Neural cell (in vitro differentiated cells): ENCODE data around the gene AIFM1. TPM values are rescaled to one million over a fixed set of nuclear protein-coding genes. Genes with fewer than 3 reads are reported as not detected.

Experiments
- H2AFZ ChIP-seq: fragments of 200-600, 300-800 bp; sonication (generic), shearing (Covaris generic); 2 replicates; pipeline ENCODE4 v1.6.0; 2014; ENCODE audit warnings: low read depth, mild to moderate bottlenecking, antibody characterized with exemption, low read length, moderate library complexity
- H3F3A ChIP-seq: fragments of 200-600 bp; shearing (Covaris generic); 2 replicates; pipeline ENCODE4 v1.6.1; 2016; ENCODE audit warnings: mild to moderate bottlenecking, moderate library complexity, mixed read lengths, antibody characterized with exemption, low read length; ENCODE audit not compliant: insufficient read depth, poor library complexity, severe bottlenecking
- H3K27ac ChIP-seq: fragments of 200-600, 300-800 bp; sonication (generic), shearing (Covaris generic); 2 replicates; pipeline ENCODE4 v1.5.1; 2014; ENCODE audit warnings: mild to moderate bottlenecking, low read length, moderate library complexity
- H3K27me3 ChIP-seq: fragments of 300-800, 200-600 bp; sonication (generic), shearing (Covaris generic); 2 replicates; pipeline ENCODE4 v1.6.0; 2014; ENCODE audit warnings: mild to moderate bottlenecking, low read depth, low read length, moderate library complexity; ENCODE audit not compliant: insufficient read depth
- H3K36me3 ChIP-seq: fragments of 300-800, 200-600 bp; sonication (generic), shearing (Covaris generic); 2 replicates; pipeline ENCODE4 v1.5.1; 2014; ENCODE audit warnings: mild to moderate bottlenecking, antibody characterized with exemption, low read length, moderate library complexity; ENCODE audit not compliant: insufficient read depth
- H3K4me2 ChIP-seq: fragments of 300-800, 200-600 bp; sonication (generic), shearing (Covaris generic); 2 replicates; pipeline ENCODE4 v1.6.0; 2014; ENCODE audit warnings: mild to moderate bottlenecking, low read length
- H3K4me3 ChIP-seq: fragments of 300-800, 200-600 bp; sonication (generic), shearing (Covaris generic); 2 replicates; pipeline ENCODE4 v1.5.1; 2014; ENCODE audit warnings: mild to moderate bottlenecking, low read length, moderate library complexity
- H3K79me2 ChIP-seq: fragments of 200-600 bp; shearing (Covaris generic); replicated peaks from 2 replicates; pipeline ENCODE4 v1.6.0; 2014; ENCODE audit warnings: mild to moderate bottlenecking, low read length, moderate library complexity; ENCODE audit not compliant: insufficient read depth
- H3K9ac ChIP-seq: fragments of 300-800, 200-600 bp; sonication (generic), shearing (Covaris generic); 2 replicates; pipeline ENCODE4 v1.6.1; 2016; ENCODE audit warnings: mild to moderate bottlenecking, low read length, mixed read lengths
- H3K9me2 ChIP-seq: fragments of 200-600 bp; shearing (Covaris generic); 2 replicates; pipeline ENCODE4 v1.6.1; 2016; ENCODE audit warnings: mild to moderate bottlenecking, low read length, mixed read lengths; ENCODE audit not compliant: insufficient read depth
- H3K9me3 ChIP-seq: fragments of 200-600, 300-800 bp; sonication (generic), shearing (Covaris generic); 2 replicates; pipeline ENCODE4 v1.6.1; 2016; ENCODE audit warnings: mild to moderate bottlenecking, mixed run types, low read length, moderate library complexity, mixed read lengths
- H4K20me1 ChIP-seq: fragments of 200-600 bp; shearing (Covaris generic); 2 replicates; pipeline ENCODE4 v1.6.1; 2016; ENCODE audit warnings: mild to moderate bottlenecking, mixed run types; ENCODE audit not compliant: insufficient read depth
- CTCF ChIP-seq: fragments of 450-650 bp; IDR thresholded peaks from 2 replicates; pipeline ENCODE4 v1.5.1; 2014; ENCODE audit warnings: antibody characterized with exemption, mild to moderate bottlenecking, moderate library complexity; ENCODE audit not compliant: poor library complexity, severe bottlenecking
- EP300 ChIP-seq: fragments of 450-650 bp; conservative IDR thresholded peaks from 2 replicates; pipeline ENCODE4 v1.6.1; 2014; ENCODE audit warnings: antibody characterized with exemption, mild to moderate bottlenecking, moderate library complexity; ENCODE audit not compliant: poor library complexity, severe bottlenecking
- EZH2 ChIP-seq: fragments of 200-600, 300-800 bp; shearing (Covaris generic), sonication (generic); IDR thresholded peaks from 2 replicates; pipeline ENCODE4 v1.6.1; 2014; ENCODE audit warnings: antibody characterized with exemption, low read length, borderline replicate concordance, mild to moderate bottlenecking; ENCODE audit not compliant: insufficient read depth, poor library complexity, severe bottlenecking
- MXI1 ChIP-seq: fragments of 450-650 bp; conservative IDR thresholded peaks from 2 replicates; pipeline ENCODE4 v1.6.1; 2014; ENCODE audit warnings: antibody characterized with exemption, mild to moderate bottlenecking; ENCODE audit not compliant: poor library complexity, severe bottlenecking
- POLR2AphosphoS5 ChIP-seq: IDR thresholded peaks from 2 replicates; pipeline ENCODE4 v1.6.1; 2012
- RAD21 ChIP-seq: fragments of 450-650 bp; conservative IDR thresholded peaks from 2 replicates; pipeline ENCODE4 v1.6.1; 2014; ENCODE audit warnings: antibody characterized with exemption, mild to moderate bottlenecking, moderate library complexity
- SMC3 ChIP-seq: fragments of 450-650 bp; conservative IDR thresholded peaks from 2 replicates; pipeline ENCODE4 v1.6.1; 2014; ENCODE audit warnings: antibody characterized with exemption, mild to moderate bottlenecking, moderate library complexity; ENCODE audit not compliant: poor library complexity
- TAF1 ChIP-seq: IDR thresholded peaks from 2 replicates; pipeline ENCODE4 v1.6.1; 2012; ENCODE audit warnings: low read depth
- polyA plus RNA-seq: library from polyadenylated mRNA; depleted of rRNA; stranded (reverse); fragments of >200 nt; gene quantifications from 2 replicates; pipeline ENCODE4 v1.2.3, GENCODE V29; 2014
- TF ChIP-seq, protein P1 (sequence below): IDR thresholded peaks from 2 replicates; pipeline ENCODE4 v1.6.1; 2012; ENCODE audit warnings: borderline replicate concordance

Gene AIFM1
- polyA plus RNA-seq, 1 donor from 2014 or later = 24.3 TPM

DNA sequence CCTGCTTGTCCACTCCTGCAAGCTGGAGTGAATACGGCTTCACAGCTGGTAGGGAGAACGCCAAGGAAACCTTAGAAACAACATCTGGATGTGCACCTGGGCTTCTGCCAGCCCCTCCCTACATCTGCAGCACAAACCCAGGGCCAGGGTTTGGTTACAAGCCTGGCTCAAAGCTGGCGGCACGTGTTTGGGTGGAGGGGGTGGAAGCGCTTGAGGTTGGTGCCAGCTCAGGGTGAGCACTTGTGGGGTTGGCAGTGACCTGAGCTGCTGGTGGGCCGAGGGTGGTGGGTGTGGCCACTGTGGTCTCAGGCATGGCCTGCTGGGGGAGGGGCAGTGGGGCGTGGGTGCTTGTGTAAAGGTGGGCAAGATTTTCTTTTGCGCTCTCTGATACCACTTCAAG, 70.9 kb downstream of the AIFM1 start (continued):
- TF ChIP-seq, protein P1, sequence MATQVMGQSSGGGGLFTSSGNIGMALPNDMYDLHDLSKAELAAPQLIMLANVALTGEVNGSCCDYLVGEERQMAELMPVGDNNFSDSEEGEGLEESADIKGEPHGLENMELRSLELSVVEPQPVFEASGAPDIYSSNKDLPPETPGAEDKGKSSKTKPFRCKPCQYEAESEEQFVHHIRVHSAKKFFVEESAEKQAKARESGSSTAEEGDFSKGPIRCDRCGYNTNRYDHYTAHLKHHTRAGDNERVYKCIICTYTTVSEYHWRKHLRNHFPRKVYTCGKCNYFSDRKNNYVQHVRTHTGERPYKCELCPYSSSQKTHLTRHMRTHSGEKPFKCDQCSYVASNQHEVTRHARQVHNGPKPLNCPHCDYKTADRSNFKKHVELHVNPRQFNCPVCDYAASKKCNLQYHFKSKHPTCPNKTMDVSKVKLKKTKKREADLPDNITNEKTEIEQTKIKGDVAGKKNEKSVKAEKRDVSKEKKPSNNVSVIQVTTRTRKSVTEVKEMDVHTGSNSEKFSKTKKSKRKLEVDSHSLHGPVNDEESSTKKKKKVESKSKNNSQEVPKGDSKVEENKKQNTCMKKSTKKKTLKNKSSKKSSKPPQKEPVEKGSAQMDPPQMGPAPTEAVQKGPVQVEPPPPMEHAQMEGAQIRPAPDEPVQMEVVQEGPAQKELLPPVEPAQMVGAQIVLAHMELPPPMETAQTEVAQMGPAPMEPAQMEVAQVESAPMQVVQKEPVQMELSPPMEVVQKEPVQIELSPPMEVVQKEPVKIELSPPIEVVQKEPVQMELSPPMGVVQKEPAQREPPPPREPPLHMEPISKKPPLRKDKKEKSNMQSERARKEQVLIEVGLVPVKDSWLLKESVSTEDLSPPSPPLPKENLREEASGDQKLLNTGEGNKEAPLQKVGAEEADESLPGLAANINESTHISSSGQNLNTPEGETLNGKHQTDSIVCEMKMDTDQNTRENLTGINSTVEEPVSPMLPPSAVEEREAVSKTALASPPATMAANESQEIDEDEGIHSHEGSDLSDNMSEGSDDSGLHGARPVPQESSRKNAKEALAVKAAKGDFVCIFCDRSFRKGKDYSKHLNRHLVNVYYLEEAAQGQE = no peak

- Histone ChIP-seq H3F3A (no peaks in the 10 kb centered on the region), H3K4me2 (no peak overlapping the region), H3K4me3 (no peak overlapping the region), H3K79me2 (no peaks in the 10 kb centered on the region), H3K9me3 (no peaks in the 10 kb centered on the region), H3K27ac (no peak overlapping the region), H4K20me1 (no peaks in the 10 kb centered on the region), H3K36me3 (no peaks in the 10 kb centered on the region), H3K9me2 (no peaks in the 10 kb centered on the region), H2AFZ (no peak overlapping the region), H3K27me3 (no peaks in the 10 kb centered on the region), H3K9ac (no peak overlapping the region)
- TF ChIP-seq EP300 (no peak), SMC3 (no peak), TAF1 (no peak), POLR2AphosphoS5 (no peak), RAD21 (no peak), CTCF (no peak), EZH2 (no peak), MXI1 (no peak)
- TF ChIP-seq, protein P1 = no peak
These were observed 72.4 kb downstream of the AIFM1 start for GRCh38 chrX:130093271-130093670.
